Epithelial cell of proximal tubule (primary cell): ENCODE results near the gene MMD2. TPM values are rescaled to one million over a fixed set of nuclear protein-coding genes. Genes with fewer than 3 reads are reported as not detected.
A peak's percentile ranks its signal among the peaks of the same experiment; 100 is the strongest.

Source experiments
- DNase-seq: peaks from one replicate; pipeline ENCODE4 v3.0.0-alpha.2; 2011; ENCODE audit warnings: low read depth
- H3K4me3 ChIP-seq: 2 replicates; pipeline ENCODE4 v1.5.1; 2011; ENCODE audit warnings: low read depth, mild to moderate bottlenecking, low read length
- total RNA-seq: library from RNA; depleted of rRNA; stranded (reverse); fragments of >200 nt; gene quantifications from 2 replicates; pipeline ENCODE4 v1.2.3, GENCODE V29; 2015
- TF ChIP-seq, protein P1 (sequence below): conservative IDR thresholded peaks from 2 replicates; pipeline ENCODE4 v1.5.1; 2012; ENCODE audit warnings: low read depth, mild to moderate bottlenecking, low read length

The MMD2 gene
- total RNA-seq, 1 donor from 2014 or later, result not detected

- no peak overlapping the region for H3K4me3 ChIP-seq
- DNase-seq, result no peak
- TF ChIP-seq, protein P1, sequence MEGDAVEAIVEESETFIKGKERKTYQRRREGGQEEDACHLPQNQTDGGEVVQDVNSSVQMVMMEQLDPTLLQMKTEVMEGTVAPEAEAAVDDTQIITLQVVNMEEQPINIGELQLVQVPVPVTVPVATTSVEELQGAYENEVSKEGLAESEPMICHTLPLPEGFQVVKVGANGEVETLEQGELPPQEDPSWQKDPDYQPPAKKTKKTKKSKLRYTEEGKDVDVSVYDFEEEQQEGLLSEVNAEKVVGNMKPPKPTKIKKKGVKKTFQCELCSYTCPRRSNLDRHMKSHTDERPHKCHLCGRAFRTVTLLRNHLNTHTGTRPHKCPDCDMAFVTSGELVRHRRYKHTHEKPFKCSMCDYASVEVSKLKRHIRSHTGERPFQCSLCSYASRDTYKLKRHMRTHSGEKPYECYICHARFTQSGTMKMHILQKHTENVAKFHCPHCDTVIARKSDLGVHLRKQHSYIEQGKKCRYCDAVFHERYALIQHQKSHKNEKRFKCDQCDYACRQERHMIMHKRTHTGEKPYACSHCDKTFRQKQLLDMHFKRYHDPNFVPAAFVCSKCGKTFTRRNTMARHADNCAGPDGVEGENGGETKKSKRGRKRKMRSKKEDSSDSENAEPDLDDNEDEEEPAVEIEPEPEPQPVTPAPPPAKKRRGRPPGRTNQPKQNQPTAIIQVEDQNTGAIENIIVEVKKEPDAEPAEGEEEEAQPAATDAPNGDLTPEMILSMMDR, result no peak
Measured at GRCh38 chr7:4965295-4966022, 6.5 kb upstream of the MMD2 start.

DNA sequence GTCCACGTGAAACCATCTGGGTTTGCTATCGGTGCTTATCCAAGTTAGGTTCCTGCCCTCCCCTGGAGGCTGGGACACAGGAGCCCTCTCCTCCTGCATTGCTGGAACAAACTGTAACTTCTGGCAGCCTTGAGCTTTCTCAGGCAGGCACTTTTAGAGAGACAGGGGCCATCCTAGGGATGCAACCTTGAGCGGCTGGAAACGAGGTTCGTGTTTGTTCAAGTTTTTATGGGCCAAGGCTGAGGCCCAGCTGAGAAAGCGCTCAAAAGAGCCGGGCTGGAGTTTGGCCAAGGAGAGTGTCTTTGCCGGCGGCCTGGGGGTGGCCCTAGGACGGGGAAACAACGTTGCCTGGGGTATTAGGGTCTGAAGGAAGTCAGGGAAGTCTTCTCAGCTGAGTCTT lies 5.5 kb upstream of the MMD2 start:
- TF ChIP-seq, protein P1, result no peak
- H3K4me3 ChIP-seq, result no peak overlapping the region
- no peak for DNase-seq

DNA sequence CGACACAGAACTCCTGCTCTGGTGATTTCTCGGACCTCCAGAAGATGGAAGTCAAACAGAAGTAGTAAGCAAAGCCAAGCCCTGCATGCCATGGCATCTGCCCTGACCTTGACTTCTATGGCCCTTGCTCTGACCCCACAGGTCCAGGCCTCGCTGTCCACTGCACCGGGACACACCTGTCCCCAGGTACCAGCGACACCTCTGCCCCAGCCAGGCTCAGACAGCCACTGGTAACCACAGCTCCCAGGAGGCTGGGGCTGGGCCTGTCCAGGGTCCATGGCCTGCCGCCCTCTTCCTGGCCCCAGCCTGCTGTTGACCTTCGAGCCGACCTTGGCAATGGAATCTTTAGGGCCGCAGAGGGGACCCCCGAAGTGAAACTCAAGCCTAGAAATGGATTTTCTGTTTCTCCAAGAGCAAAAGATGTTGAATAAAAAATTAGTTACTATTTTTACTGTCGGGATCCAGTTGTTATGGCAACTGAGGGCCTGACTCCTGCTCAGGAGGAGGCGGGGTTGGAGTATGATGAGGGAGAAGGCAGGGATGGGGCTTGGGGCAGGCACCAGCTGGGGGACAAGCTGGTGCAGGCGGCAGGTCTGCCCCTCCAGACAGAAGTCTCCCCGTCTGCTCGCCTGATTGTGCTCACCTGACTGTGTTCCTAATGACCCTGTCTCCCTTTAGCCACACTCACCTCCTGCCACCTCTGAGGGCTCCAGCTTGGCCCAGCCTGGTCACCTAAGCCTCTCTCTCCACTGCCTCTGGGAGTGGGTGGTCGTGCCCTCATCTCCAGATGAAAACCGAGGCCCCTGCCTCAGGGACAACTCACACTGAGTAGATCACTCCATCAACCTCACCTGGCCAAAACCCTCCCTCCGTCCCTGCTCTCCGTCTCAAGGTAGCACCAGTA lies 4.1 kb upstream of the MMD2 start:
- no peak overlapping the region for H3K4me3 ChIP-seq
- DNase-seq, result no peak
- TF ChIP-seq, protein P1, result no peak

GRCh38 chr7:4960363-4960762 lies 1.4 kb upstream of the MMD2 start:
- H3K4me3 ChIP-seq, result no peak overlapping the region
- DNase-seq, result no peak
- TF ChIP-seq, protein P1, result peak; percentile 19

DNA sequence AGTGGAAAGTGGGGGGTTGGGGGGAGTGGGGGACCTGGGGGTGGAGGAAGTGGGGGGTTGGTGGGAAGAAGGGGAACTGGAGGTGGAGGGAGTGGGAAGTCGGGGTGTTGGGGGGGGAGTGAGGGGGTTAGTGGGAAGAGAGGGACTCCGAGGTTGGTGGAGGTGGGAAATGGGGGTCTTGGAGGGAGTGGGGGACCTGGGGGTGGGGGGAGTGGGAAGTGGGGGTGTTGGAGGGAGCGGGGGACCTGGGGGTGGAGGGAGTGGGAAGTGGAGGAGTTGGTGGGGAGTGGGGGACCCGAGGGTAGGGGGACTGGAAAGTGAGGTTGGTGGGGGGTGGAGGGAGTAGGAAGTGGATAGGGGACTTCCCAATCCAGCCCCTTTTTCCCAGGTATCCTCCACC lies 906 bp upstream of the MMD2 start:
- no peak overlapping the region for H3K4me3 ChIP-seq
- no peak for DNase-seq
- TF ChIP-seq, protein P1, result no peak

GRCh38 chr7:4959306-4959705 lies 319 bp upstream of the MMD2 start:
- no peak overlapping the region for H3K4me3 ChIP-seq
- TF ChIP-seq, protein P1, result no peak

More at GRCh38 chr7:4959306-4959705, 319 bp upstream of the MMD2 start:
- DNase-seq, result no peak
